NT2/D1 (cell line): ENCODE data around the gene SHC2.

ENCODE experiments used
- YY1 ChIP-seq: IDR thresholded peaks from 2 replicates; pipeline ENCODE4 v1.6.1; 2011; ENCODE audit not compliant: insufficient read length, insufficient read depth
- ZNF274 ChIP-seq: IDR thresholded peaks from 2 replicates; pipeline ENCODE4 v1.6.1; 2011; ENCODE audit warnings: mild to moderate bottlenecking, low read depth, low read length

DNA sequence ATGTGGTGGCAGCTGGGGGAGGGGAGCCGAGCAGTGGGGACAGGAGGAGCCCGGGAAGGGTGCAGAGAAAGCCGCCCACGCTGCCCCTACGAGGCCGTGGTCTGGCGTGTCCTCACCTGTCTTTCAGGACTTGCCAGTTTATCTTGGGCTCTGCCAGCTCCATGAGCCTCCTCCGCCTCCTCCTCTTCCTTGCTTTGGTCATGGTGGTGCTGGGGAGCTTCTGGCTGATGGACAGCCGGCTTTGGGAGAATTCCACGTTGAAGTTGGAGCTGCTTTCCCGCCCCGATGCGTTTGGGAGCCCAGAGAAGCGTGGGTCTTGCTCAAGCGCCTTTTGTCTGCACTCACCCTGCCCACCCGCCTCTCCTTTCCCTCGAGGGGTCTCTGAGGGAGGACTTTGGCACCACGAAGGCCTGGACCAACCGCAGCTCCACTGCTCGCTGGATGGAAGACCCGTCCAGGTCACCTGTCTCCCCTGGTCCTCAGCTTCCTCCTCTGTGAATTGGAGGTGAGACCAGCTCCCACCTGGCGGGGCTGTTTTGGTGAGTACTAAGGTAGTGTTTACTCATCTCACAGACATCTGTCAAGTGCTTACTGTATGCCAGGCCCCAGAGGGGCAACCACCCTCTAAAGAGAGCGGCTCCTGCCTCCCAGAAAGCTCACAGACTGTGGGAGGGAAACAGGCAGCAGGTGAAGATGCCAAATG, 86.5 kb downstream of the SHC2 start:
- no peak for TF ChIP-seq YY1
- no peak for TF ChIP-seq ZNF274
